ENCODE measurements around the gene PLXNA1. TPM values are rescaled to one million over a fixed set of nuclear protein-coding genes. Genes with fewer than 3 reads are reported as not detected.

PLXNA1 gene
- polyA plus RNA-seq, 1 of the 3 experiments (the other 2 are of a cell fraction) = 48.1 TPM

DNA sequence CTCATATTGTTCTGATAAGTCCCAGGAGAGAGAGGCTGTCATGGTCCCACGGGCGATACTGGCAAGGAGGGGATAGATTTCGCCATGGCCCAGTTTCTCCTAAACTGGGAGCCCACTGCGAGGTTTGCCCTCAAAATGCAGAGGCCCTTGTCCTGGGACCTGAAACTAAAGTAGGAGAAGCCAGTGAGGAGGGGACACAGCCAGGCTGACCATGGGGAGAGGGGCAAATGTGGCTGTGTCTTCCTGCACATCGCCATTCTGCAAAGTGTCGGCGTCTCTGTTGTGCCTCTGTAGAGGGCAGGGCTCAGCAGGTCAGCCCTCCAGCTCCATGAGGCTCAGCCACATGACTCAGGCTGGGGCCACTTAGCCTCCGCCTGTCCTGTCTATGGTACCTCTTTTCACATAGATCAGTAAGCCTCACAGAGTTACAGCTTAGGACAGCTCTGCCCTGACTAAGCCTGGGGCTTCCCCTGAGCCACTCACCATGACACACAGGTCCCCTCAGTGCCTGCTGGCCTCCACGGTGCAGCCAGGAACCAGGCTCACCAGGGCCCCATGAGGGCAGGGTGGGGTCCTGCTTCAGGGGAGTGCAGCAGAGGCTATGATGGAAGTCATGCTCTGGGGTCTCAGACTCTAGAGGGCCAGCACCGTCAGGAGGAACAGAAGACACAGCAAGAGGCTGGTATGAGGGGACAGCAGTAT, 28.6 kb upstream of the PLXNA1 start:
- Histone ChIP-seq H3K79me2 (ENCODE audit: insufficient read depth) (no peaks in the 10 kb centered on the region), H3K4me1 (ENCODE audit: control insufficient read depth in 1 of 2, insufficient read depth in 2 of 2, low read depth in 1 of 2, low read length in 1 of 2) (peaks cover 0 to 15% of the 10 kb centered on the region in 2 experiments; a peak in 1 of 4 replicates), H3K9me2 (no peaks in the 10 kb centered on the region), H2AFZ (ENCODE audit: low read depth) (no peak overlapping the region), H3K4me2 (no peak overlapping the region), H3K36me3 (replicated peaks in 1 of 2; ENCODE audit: control insufficient read depth in 1 of 2, insufficient read depth in 2 of 2, low read length in 1 of 2) (no peaks in the 10 kb centered on the region), H3F3A (replicated peaks; ENCODE audit: insufficient read depth) (no peaks in the 10 kb centered on the region), H3K4me3 (ENCODE audit: low read depth in 2 of 2, low read length in 1 of 2) (no peak overlapping the region), H3K27ac (ENCODE audit: low read depth in 2 of 2, low read length in 1 of 2) (no peak overlapping the region), H3K9me3 (no peaks in the 10 kb centered on the region), H3K27me3 (ENCODE audit: insufficient read depth) (no peaks in the 10 kb centered on the region), H4K20me1 (ENCODE audit: insufficient read depth) (no peaks in the 10 kb centered on the region), H3K9ac (no peak overlapping the region)
- POLR2A ChIA-PET = no interaction called here
- CTCF ChIA-PET = interaction anchor here (0.6 to 1.3 kb wide), 3 partner anchors 17 to 275 kb away, joined by 3 to 4 read pairs (median 3); partner anchors contain the start of gene PLXNA1
- no peak for DNase-seq
- TF ChIP-seq RAD21 (IDR thresholded peaks at IDR 0.05; ENCODE audit: low read length) (no peak), RFX5 (IDR thresholded peaks at IDR 0.05; ENCODE audit: low read length) (no peak), TEAD4 (IDR thresholded peaks at IDR 0.05; ENCODE audit: borderline replicate concordance, insufficient read depth) (no peak), SMC3 (IDR thresholded peaks at IDR 0.05; ENCODE audit: low read depth, low read length) (no peak), RCOR1 (IDR thresholded peaks at IDR 0.05; ENCODE audit: low read length) (no peak), YY1 (IDR thresholded peaks at IDR 0.05; ENCODE audit: low read depth) (no peak), MXI1 (IDR thresholded peaks at IDR 0.05; ENCODE audit: low read depth, low read length) (no peak), GABPA (IDR thresholded peaks at IDR 0.05; ENCODE audit: low read depth) (no peak), TAF1 (IDR thresholded peaks at IDR 0.05; ENCODE audit: borderline replicate concordance, low read depth, low read length) (no peak), MEF2A (IDR thresholded peaks at IDR 0.05; ENCODE audit: borderline replicate concordance, low read depth) (no peak)
- TF ChIP-seq, protein P1, sequence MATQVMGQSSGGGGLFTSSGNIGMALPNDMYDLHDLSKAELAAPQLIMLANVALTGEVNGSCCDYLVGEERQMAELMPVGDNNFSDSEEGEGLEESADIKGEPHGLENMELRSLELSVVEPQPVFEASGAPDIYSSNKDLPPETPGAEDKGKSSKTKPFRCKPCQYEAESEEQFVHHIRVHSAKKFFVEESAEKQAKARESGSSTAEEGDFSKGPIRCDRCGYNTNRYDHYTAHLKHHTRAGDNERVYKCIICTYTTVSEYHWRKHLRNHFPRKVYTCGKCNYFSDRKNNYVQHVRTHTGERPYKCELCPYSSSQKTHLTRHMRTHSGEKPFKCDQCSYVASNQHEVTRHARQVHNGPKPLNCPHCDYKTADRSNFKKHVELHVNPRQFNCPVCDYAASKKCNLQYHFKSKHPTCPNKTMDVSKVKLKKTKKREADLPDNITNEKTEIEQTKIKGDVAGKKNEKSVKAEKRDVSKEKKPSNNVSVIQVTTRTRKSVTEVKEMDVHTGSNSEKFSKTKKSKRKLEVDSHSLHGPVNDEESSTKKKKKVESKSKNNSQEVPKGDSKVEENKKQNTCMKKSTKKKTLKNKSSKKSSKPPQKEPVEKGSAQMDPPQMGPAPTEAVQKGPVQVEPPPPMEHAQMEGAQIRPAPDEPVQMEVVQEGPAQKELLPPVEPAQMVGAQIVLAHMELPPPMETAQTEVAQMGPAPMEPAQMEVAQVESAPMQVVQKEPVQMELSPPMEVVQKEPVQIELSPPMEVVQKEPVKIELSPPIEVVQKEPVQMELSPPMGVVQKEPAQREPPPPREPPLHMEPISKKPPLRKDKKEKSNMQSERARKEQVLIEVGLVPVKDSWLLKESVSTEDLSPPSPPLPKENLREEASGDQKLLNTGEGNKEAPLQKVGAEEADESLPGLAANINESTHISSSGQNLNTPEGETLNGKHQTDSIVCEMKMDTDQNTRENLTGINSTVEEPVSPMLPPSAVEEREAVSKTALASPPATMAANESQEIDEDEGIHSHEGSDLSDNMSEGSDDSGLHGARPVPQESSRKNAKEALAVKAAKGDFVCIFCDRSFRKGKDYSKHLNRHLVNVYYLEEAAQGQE (IDR thresholded peaks at IDR 0.05; ENCODE audit: low read depth, low read length) = no peak
- 85% methylated on average over 6 of the region's 10 CpGs for WGBS (ENCODE audit: low lambda C conversion rate)

DNA sequence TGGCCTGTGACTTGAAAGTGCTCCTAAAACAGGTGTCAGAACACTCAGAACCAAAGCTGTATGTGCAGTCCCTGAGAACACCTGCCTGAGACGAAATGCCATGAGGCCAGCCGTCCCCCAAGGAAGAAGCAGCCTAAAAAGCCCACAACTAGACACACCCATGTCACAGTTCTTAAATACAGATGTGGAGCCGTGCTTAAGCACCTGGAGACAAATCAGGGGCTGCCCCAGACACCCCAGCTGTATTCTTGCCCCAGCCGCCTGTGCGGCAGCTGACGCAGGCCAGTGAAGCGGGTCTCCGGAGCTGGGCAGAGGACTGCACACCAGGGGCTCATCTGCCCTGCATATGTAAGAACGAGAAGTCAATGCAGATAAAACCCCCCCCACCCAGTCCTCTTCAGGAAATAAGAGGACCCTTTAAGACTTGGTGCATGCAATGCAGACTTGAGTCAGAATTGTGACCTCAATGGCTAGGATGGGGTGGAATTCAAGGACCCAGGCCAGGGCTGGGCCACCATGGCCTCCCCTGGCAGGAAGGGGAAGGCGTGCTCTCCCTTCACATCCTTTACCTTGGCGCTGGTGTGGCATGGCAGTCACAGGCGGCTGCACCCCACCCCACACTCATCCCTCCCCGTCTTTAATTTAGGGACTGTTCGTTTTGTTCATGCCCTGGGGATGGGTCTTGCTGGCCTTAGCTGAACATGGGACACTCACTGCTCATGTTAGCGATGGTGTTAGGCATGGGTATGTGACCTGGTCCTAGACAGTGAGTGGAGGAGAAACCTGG, 27.7 kb upstream of the PLXNA1 start:
- H3K4me2 ChIP-seq = no peak overlapping the region
- peaks cover 0 to 24% of the 10 kb centered on the region in 2 experiments; a peak in 1 of 4 replicates for H3K4me1 ChIP-seq (ENCODE audit: control insufficient read depth in 1 of 2, insufficient read depth in 2 of 2, low read depth in 1 of 2, low read length in 1 of 2)
- H3K9me3 ChIP-seq = no peaks in the 10 kb centered on the region
- POLR2A ChIA-PET = no interaction called here
- TF ChIP-seq JUND (IDR thresholded peaks at IDR 0.05) = no peak
- TF ChIP-seq NFIC (IDR thresholded peaks at IDR 0.05; ENCODE audit: borderline replicate concordance) = no peak
- no peaks in the 10 kb centered on the region for H3F3A ChIP-seq (replicated peaks; ENCODE audit: insufficient read depth)
- CTCF ChIA-PET = interaction anchor here (1.9 kb wide), 1 partner anchor 16 kb away, joined by 4 read pairs; no protein-coding TSS in a partner anchor
- H3K4me3 ChIP-seq (ENCODE audit: low read depth in 2 of 2, low read length in 1 of 2) = no peak overlapping the region
- no peaks in the 10 kb centered on the region for H3K27me3 ChIP-seq (ENCODE audit: insufficient read depth)
- H3K79me2 ChIP-seq (ENCODE audit: insufficient read depth) = no peaks in the 10 kb centered on the region
- H3K9ac ChIP-seq = no peak overlapping the region
- no peaks in the 10 kb centered on the region for H3K36me3 ChIP-seq (replicated peaks in 1 of 2; ENCODE audit: control insufficient read depth in 1 of 2, insufficient read depth in 2 of 2, low read length in 1 of 2)
- no peak for DNase-seq
- WGBS (ENCODE audit: low lambda C conversion rate) = 96% methylated on average over 5 of the region's 15 CpGs
- no peak overlapping the region for H3K27ac ChIP-seq (ENCODE audit: low read depth in 2 of 2, low read length in 1 of 2)
- H2AFZ ChIP-seq (ENCODE audit: low read depth) = no peak overlapping the region
- no peaks in the 10 kb centered on the region for H4K20me1 ChIP-seq (ENCODE audit: insufficient read depth)
- no peaks in the 10 kb centered on the region for H3K9me2 ChIP-seq

Measured in SK-N-SH (cell line).